Hematopoietic multipotent progenitor cell treated with erythropoietin and hydrocortisone succinate and interleukin-3 and kit ligand, for 4 days (in vitro differentiated cells): ENCODE data around the gene CSTB.

ENCODE experiments used
- DNase-seq: peaks from one replicate; pipeline ENCODE4 v3.0.0-alpha.2; 2015

The CSTB gene

GRCh38 chr21:43727519-43728153 lies 48.5 kb downstream of the CSTB start:
- DNase-seq: peak; percentile 54

GRCh38 chr21:43726686-43727518 lies 49.2 kb downstream of the CSTB start:
- peak; percentile 67 for DNase-seq
